HG03025 (cell line): ENCODE data around the gene DYDC1.
"Not testable (repeated sequence)": the region's sequence is repeated elsewhere in the genome, so short reads cannot be mapped to it uniquely, and the experiment has no call there.

ENCODE experiments used
- ATAC-seq: cut with Tn5 transposase; IDR thresholded peaks from one replicate; pipeline ENCODE4 v1.9.1; 2021; ENCODE audit warnings: mild to moderate bottlenecking, moderate library complexity; ENCODE audit not compliant: unreplicated experiment, low FRiP score

Gene DYDC1

GRCh38 chr10:80356563-80356988 is at the start of gene DYDC1, which contains the start of gene DYDC2:
DYDC1 (minus strand) TSS chr10:80356755; CDS start chr10:80352601, 4,154 bp downstream.
DYDC2 (plus strand) TSS chr10:80356781; CDS start chr10:80362444, 5,663 bp downstream.
- ATAC-seq, result no peak

- ATAC-seq, result no peak
Measured at GRCh38 chr10:80406204-80406603, 49.6 kb upstream of the DYDC1 start.

- ATAC-seq, result no peak
Measured at GRCh38 chr10:80405626-80406025, 49.1 kb upstream of the DYDC1 start.

GRCh38 chr10:80405035-80405434 is 48.5 kb upstream of the DYDC1 start:
- ATAC-seq, result no peak

- ATAC-seq, result no peak
Measured at GRCh38 chr10:80400136-80400804, 43.7 kb upstream of the DYDC1 start.

GRCh38 chr10:80397014-80397413 is 40.5 kb upstream of the DYDC1 start:
- no peak for ATAC-seq

GRCh38 chr10:80394358-80394916 is 37.9 kb upstream of the DYDC1 start:
- no peak for ATAC-seq

- ATAC-seq, result no peak
Measured at GRCh38 chr10:80392250-80392649, 35.7 kb upstream of the DYDC1 start.

GRCh38 chr10:80390740-80391139 is 34.2 kb upstream of the DYDC1 start:
- no peak for ATAC-seq

GRCh38 chr10:80382989-80383388 is 26.4 kb upstream of the DYDC1 start:
- ATAC-seq, result no peak

- ATAC-seq, result no peak
Measured at GRCh38 chr10:80380185-80380584, 23.6 kb upstream of the DYDC1 start.

- ATAC-seq, result no peak
Measured at GRCh38 chr10:80379701-80380100, 23.1 kb upstream of the DYDC1 start.

- no peak for ATAC-seq
Measured at GRCh38 chr10:80373502-80373901, 16.9 kb upstream of the DYDC1 start.

- no peak for ATAC-seq
Measured at GRCh38 chr10:80372675-80373074, 16.1 kb upstream of the DYDC1 start.

GRCh38 chr10:80371467-80371866 is 14.9 kb upstream of the DYDC1 start:
- ATAC-seq, result no peak

- no peak for ATAC-seq
Measured at GRCh38 chr10:80365510-80365909, 9.0 kb upstream of the DYDC1 start.

- ATAC-seq, result no peak
Measured at GRCh38 chr10:80359644-80360043, 3.1 kb upstream of the DYDC1 start.

GRCh38 chr10:80358925-80359324 is 2.4 kb upstream of the DYDC1 start:
- ATAC-seq, result not testable (repeated sequence)

GRCh38 chr10:80357851-80358125 is 1.2 kb upstream of the DYDC1 start:
- ATAC-seq, result no peak

GRCh38 chr10:80356989-80357850 is 665 bp upstream of the DYDC1 start:
- ATAC-seq, result no peak

- ATAC-seq, result no peak
Measured at GRCh38 chr10:80351220-80351619, 5.3 kb downstream of the DYDC1 start.

GRCh38 chr10:80350251-80350650 is 6.3 kb downstream of the DYDC1 start:
- ATAC-seq, result no peak
